Tibial nerve (tissue), 4 donors: ENCODE data around the gene ZFYVE28. TPM values are rescaled to one million over a fixed set of nuclear protein-coding genes. Genes with fewer than 3 reads are reported as not detected.
A peak's percentile ranks its signal among the peaks of the same experiment; 100 is the strongest.

ENCODE experiments used
- DNase-seq, 2 donors: peaks; one replicate each; pipeline ENCODE4 v3.0.0-alpha.2; 2019; ENCODE audit warnings: low spot score in 2 of 2
- H3K27ac ChIP-seq, 4 donors: fragments of 200-600 bp; sonication (generic) in 3 of 4; one replicate each; pipeline ENCODE4 v1.5.1; 2017 to 2019; ENCODE audit warnings: mild to moderate bottlenecking in 1 of 4
- H3K27me3 ChIP-seq, 2 donors: fragments of 200-600 bp; sonication (generic) in 1 of 2; one replicate each; pipeline versions ENCODE4 v1.5.1 to v1.6.0; 2017 to 2019
- H3K36me3 ChIP-seq, 3 donors: fragments of 200-600 bp; sonication (generic); one replicate each; pipeline ENCODE4 v1.5.1; 2018 to 2019
- H3K4me1 ChIP-seq, 4 donors: fragments of 200-600 bp; sonication (generic) in 3 of 4; one replicate each; pipeline ENCODE4 v1.5.1; 2017 to 2019
- H3K4me3 ChIP-seq, 4 donors: fragments of 200-600 bp; sonication (generic) in 3 of 4; one replicate each; pipeline ENCODE4 v1.5.1; 2017 to 2019; ENCODE audit warnings: mild to moderate bottlenecking in 1 of 4, moderate library complexity in 1 of 4
- H3K9me3 ChIP-seq, 4 donors: fragments of 200-600 bp; sonication (generic) in 3 of 4; one replicate each; pipeline ENCODE4 v1.5.1; 2017 to 2019
- CTCF ChIP-seq, 5 experiments: fragments of 200-600 bp in 3 of 5; fragments of 450-650 bp in 2 of 5; sonication (generic) in 3 of 5; IDR thresholded peaks; one replicate each; pipeline ENCODE4 v1.5.1; 2016 to 2019; ENCODE audit warnings: antibody characterized with exemption in 5 of 5, mild to moderate bottlenecking in 3 of 5, moderate library complexity in 2 of 5
- EP300 ChIP-seq, 2 donors: sonication (generic); formaldehyde crosslinking; IDR thresholded peaks; one replicate each; pipeline ENCODE4 v1.6.1; 2017; ENCODE audit warnings: antibody characterized with exemption in 2 of 2, mild to moderate bottlenecking in 1 of 2
- POLR2A ChIP-seq, 2 donors: fragments of 450-650 bp; IDR thresholded peaks; one replicate each; pipeline ENCODE4 v1.6.1; 2017; ENCODE audit warnings: antibody characterized with exemption in 2 of 2, mild to moderate bottlenecking in 2 of 2, moderate library complexity in 2 of 2
- WGBS, 2 donors: methylation state at CpG; one replicate each; pipeline ENCODE4 v1.1.5; 2018; 5-methylcytosine and 5-hydroxymethylcytosine counted together
- total RNA-seq, 4 donors: library from RNA; depleted of rRNA; stranded (reverse); fragments of >200 nt; gene quantifications; one replicate each; pipeline ENCODE4 v1.1.0, GENCODE V29; 2016

Gene ZFYVE28
- total RNA-seq, 4 donors from 2014 or later, result 16.2 to 44.4 (median 26.5) TPM

GRCh38 chr4:2347190-2347589, 71.3 kb downstream of the ZFYVE28 start:
- H3K27ac ChIP-seq, result no peak overlapping the region
- DNase-seq, result no peak
- TF ChIP-seq CTCF (IDR thresholded peaks at IDR 0.05), result no peak
- no peaks in the 10 kb centered on the region for H3K27me3 ChIP-seq
- 74 to 78% methylated on average over 4 of the region's 4 CpGs for WGBS, 2 donors
- no peaks in the 10 kb centered on the region for H3K4me1 ChIP-seq
- no peak overlapping the region for H3K4me3 ChIP-seq
- peaks cover 0 to 2% (median 0%) of the 10 kb centered on the region in 3 donors for H3K36me3 ChIP-seq
- H3K9me3 ChIP-seq, result peaks cover 0 to 10% (median 0%) of the 10 kb centered on the region in 4 donors

GRCh38 chr4:2343476-2343875, 75.0 kb downstream of the ZFYVE28 start:
- no peak for DNase-seq
- TF ChIP-seq POLR2A (IDR thresholded peaks at IDR 0.05) (no peak), EP300 (IDR thresholded peaks at IDR 0.05) (no peak), CTCF (IDR thresholded peaks at IDR 0.05) (no peak)
- no peak overlapping the region for H3K4me3 ChIP-seq
- H3K4me1 ChIP-seq, result no peaks in the 10 kb centered on the region
- peaks cover 0 to 32% (median 0%) of the 10 kb centered on the region in 3 donors for H3K36me3 ChIP-seq
- no peak overlapping the region for H3K27ac ChIP-seq
- H3K27me3 ChIP-seq, result no peaks in the 10 kb centered on the region
- peaks cover 0 to 10% (median 0%) of the 10 kb centered on the region in 4 donors for H3K9me3 ChIP-seq
- whole genome bisulfite sequencing, 2 donors, result 90 to 98% methylated on average over 2 of the region's 2 CpGs

- 82 to 86% methylated on average over 16 of the region's 16 CpGs for WGBS, 2 donors
- no peak for DNase-seq
- TF ChIP-seq EP300 (IDR thresholded peaks at IDR 0.05), result no peak
- peaks cover 0 to 10% (median 0%) of the 10 kb centered on the region in 4 donors for H3K9me3 ChIP-seq
- no peak overlapping the region for H3K27ac ChIP-seq
- H3K36me3 ChIP-seq, result peaks cover 0 to 44% (median 0%) of the 10 kb centered on the region in 3 donors
- H3K27me3 ChIP-seq, result no peaks in the 10 kb centered on the region
- H3K4me1 ChIP-seq, result no peaks in the 10 kb centered on the region
- no peak overlapping the region for H3K4me3 ChIP-seq
Measured at GRCh38 chr4:2341911-2342652, 76.4 kb downstream of the ZFYVE28 start.

- H3K27me3 ChIP-seq, result no peaks in the 10 kb centered on the region
- no peak overlapping the region for H3K4me3 ChIP-seq
- H3K27ac ChIP-seq, result no peak overlapping the region
- TF ChIP-seq EP300 (IDR thresholded peaks at IDR 0.05) (no peak), POLR2A (IDR thresholded peaks at IDR 0.05) (no peak), CTCF (IDR thresholded peaks at IDR 0.05) (no peak)
- H3K4me1 ChIP-seq, result no peaks in the 10 kb centered on the region
- peaks cover 0 to 6% (median 0%) of the 10 kb centered on the region in 4 donors for H3K9me3 ChIP-seq
- H3K36me3 ChIP-seq, result peaks cover 0 to 47% (median 0%) of the 10 kb centered on the region in 3 donors
- DNase-seq, result peak in 1 of 2 donors; percentile 13
- 92 to 96% methylated on average over 24 to 27 of the region's 28 CpGs for WGBS, 2 donors
Measured at GRCh38 chr4:2341261-2341841, 77.1 kb downstream of the ZFYVE28 start.

GRCh38 chr4:2340272-2341061, 78.0 kb downstream of the ZFYVE28 start:
- Histone ChIP-seq H3K36me3 (peaks cover 0 to 52% (median 0%) of the 10 kb centered on the region in 3 donors), H3K27me3 (no peaks in the 10 kb centered on the region), H3K27ac (no peak overlapping the region), H3K9me3 (no peaks in the 10 kb centered on the region), H3K4me1 (no peaks in the 10 kb centered on the region), H3K4me3 (no peak overlapping the region)
- TF ChIP-seq CTCF (IDR thresholded peaks at IDR 0.05), result no peak
- no peak for TF ChIP-seq POLR2A (IDR thresholded peaks at IDR 0.05)
- TF ChIP-seq EP300 (IDR thresholded peaks at IDR 0.05), result no peak
- no peak for DNase-seq
- WGBS, 2 donors, result 90 to 94% methylated on average over 23 to 27 of the region's 27 CpGs
